Nephron progenitor cell (in vitro differentiated cells): ENCODE results near the gene ENO1.

Source experiments
- DNase-seq: peaks from one replicate; pipeline ENCODE4 v3.0.0; 2021
- H3K27ac Mint-ChIP-seq: 2 replicates; pipeline ENCODE4 v1.8.0; 2021; ENCODE audit warnings: mild to moderate bottlenecking, moderate library complexity, mixed read lengths
- H3K27me3 Mint-ChIP-seq: 2 replicates; pipeline ENCODE4 v1.8.0; 2021; ENCODE audit warnings: mild to moderate bottlenecking, low read depth, mixed read lengths; ENCODE audit not compliant: poor library complexity
- H3K36me3 Mint-ChIP-seq: 2 replicates; pipeline ENCODE4 v1.8.0; 2021; ENCODE audit warnings: low read depth, mixed read lengths
- H3K4me1 Mint-ChIP-seq: 2 replicates; pipeline ENCODE4 v1.8.0; 2021; ENCODE audit warnings: mixed read lengths
- H3K4me3 Mint-ChIP-seq: 2 replicates; pipeline ENCODE4 v1.8.0; 2021; ENCODE audit warnings: mild to moderate bottlenecking, moderate library complexity, mixed read lengths
- H3K9me3 Mint-ChIP-seq: 2 replicates; pipeline ENCODE4 v1.8.0; 2021; ENCODE audit warnings: mild to moderate bottlenecking, moderate library complexity, mixed read lengths
- TF ChIP-seq, protein P1 (sequence below): fragments of 200-600 bp; sonication (generic); IDR thresholded peaks from 2 replicates; pipeline ENCODE4 v1.5.0; 2021; ENCODE audit warnings: antibody characterized with exemption

ENO1 gene

GRCh38 chr1:8873506-8874229, 4.8 kb downstream of the ENO1 start:
- Mint-ChIP-seq H3K4me1 (peaks cover 73% of the 10 kb centered on the region), H3K27me3 (no peaks in the 10 kb centered on the region), H3K9me3 (no peaks in the 10 kb centered on the region), H3K36me3 (peaks cover 76% of the 10 kb centered on the region), H3K27ac (peak overlapping the region; percentile 87), H3K4me3 (peak overlapping the region; percentile 94)
- TF ChIP-seq, protein P1, sequence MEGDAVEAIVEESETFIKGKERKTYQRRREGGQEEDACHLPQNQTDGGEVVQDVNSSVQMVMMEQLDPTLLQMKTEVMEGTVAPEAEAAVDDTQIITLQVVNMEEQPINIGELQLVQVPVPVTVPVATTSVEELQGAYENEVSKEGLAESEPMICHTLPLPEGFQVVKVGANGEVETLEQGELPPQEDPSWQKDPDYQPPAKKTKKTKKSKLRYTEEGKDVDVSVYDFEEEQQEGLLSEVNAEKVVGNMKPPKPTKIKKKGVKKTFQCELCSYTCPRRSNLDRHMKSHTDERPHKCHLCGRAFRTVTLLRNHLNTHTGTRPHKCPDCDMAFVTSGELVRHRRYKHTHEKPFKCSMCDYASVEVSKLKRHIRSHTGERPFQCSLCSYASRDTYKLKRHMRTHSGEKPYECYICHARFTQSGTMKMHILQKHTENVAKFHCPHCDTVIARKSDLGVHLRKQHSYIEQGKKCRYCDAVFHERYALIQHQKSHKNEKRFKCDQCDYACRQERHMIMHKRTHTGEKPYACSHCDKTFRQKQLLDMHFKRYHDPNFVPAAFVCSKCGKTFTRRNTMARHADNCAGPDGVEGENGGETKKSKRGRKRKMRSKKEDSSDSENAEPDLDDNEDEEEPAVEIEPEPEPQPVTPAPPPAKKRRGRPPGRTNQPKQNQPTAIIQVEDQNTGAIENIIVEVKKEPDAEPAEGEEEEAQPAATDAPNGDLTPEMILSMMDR: no peak
- DNase-seq: no peak

GRCh38 chr1:8873001-8873400, 5.5 kb downstream of the ENO1 start:
- TF ChIP-seq, protein P1: no peak
- H3K9me3 Mint-ChIP-seq: no peaks in the 10 kb centered on the region
- H3K4me3 Mint-ChIP-seq: peak overlapping the region; percentile 94
- H3K36me3 Mint-ChIP-seq: peaks cover 80% of the 10 kb centered on the region
- no peaks in the 10 kb centered on the region for H3K27me3 Mint-ChIP-seq
- peak overlapping the region; percentile 87 for H3K27ac Mint-ChIP-seq
- no peak for DNase-seq
- peaks cover 74% of the 10 kb centered on the region for H3K4me1 Mint-ChIP-seq

GRCh38 chr1:8871965-8872399, 6.5 kb downstream of the ENO1 start:
- TF ChIP-seq, protein P1: no peak
- no peak for DNase-seq
- Mint-ChIP-seq H3K27ac (peak overlapping the region; percentile 87), H3K27me3 (no peaks in the 10 kb centered on the region), H3K4me1 (peaks cover 83% of the 10 kb centered on the region), H3K9me3 (no peaks in the 10 kb centered on the region), H3K36me3 (peaks cover 90% of the 10 kb centered on the region), H3K4me3 (peak overlapping the region; percentile 94)

DNA sequence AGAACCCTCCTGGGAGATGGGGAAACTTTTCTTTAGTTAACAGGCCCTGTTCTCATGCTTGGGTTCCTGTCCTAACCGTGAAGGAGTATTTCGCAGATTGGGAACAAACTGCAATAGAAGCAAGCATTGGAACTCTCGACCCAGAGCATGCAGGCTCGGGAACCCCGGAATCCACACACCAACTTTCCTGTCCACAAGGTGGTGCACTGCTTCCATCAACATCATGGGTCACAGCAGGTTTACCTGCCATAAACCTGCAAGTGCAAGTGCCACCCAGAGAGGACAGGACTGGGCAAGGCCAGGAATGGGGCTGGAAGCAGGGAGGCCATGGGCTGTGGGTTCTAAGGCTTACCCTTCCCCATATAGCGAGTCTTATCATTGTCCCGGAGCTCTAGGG, 6.9 kb downstream of the ENO1 start:
- TF ChIP-seq, protein P1: peak; percentile 15
- Mint-ChIP-seq H3K4me3 (no peak overlapping the region), H3K27me3 (no peaks in the 10 kb centered on the region), H3K36me3 (peaks cover 93% of the 10 kb centered on the region), H3K9me3 (no peaks in the 10 kb centered on the region), H3K4me1 (peaks cover 85% of the 10 kb centered on the region), H3K27ac (peak overlapping the region; percentile 97)
- no peak for DNase-seq

- H3K4me3 Mint-ChIP-seq: peak overlapping the region; percentile 60
- peak overlapping the region; percentile 97 for H3K27ac Mint-ChIP-seq
- peaks cover 83% of the 10 kb centered on the region for H3K4me1 Mint-ChIP-seq
- no peak for DNase-seq
- no peaks in the 10 kb centered on the region for H3K27me3 Mint-ChIP-seq
- no peaks in the 10 kb centered on the region for H3K9me3 Mint-ChIP-seq
- peaks cover 93% of the 10 kb centered on the region for H3K36me3 Mint-ChIP-seq
- TF ChIP-seq, protein P1: no peak
Measured at GRCh38 chr1:8870616-8871538, 7.6 kb downstream of the ENO1 start.
